RCC 7860 (cell line): ENCODE results near the gene REXO5.

Experiments
- DNase-seq: peaks from one replicate; pipeline ENCODE4 v3.0.0-alpha.2; 2015; ENCODE audit warnings: low spot score
- FAIRE-seq: peaks from 2 replicates; lab custom pipeline; 2012; peaks lifted over from hg19 to GRCh38; lab: Jason Lieb, UNC

The REXO5 gene

DNA sequence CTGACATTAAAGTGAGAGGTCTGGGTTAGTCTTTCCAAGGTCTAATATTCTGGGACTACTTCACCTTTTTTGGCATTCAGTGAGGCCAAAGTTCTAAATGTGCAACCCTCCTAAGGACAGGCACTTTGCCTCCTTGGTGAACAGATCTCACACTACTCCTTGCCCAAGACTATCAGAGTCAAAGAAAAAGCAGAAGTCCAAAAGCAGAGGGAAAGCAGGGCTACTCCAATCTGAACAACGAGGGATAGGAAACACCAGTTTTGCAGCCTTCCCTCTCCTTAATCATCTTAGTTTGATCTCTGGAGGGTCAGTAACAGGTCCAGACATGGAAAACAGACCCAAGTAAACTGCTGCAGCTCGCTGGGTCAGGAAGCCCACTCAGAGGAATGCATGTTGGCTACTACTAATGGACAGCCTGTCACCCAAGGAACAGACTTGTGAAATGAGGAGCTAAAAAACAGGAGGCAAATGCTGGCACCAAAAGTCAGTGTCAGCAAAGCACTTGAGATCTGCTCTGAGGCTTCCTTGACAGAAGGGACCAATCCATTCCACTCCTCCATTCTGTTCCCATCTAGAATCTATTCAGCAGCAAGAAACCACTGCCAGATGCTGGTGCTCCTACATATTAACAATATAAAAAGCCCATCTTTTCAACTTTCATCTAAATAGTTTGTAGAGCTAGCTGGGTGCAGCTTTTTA is 63.9 kb downstream of the REXO5 start:
- DNase-seq (no peak), FAIRE-seq (no peak)

- DNase-seq (no peak), FAIRE-seq (no peak)
Observed at GRCh38 chr16:20871258-20871657, 64.9 kb downstream of the REXO5 start.

DNA sequence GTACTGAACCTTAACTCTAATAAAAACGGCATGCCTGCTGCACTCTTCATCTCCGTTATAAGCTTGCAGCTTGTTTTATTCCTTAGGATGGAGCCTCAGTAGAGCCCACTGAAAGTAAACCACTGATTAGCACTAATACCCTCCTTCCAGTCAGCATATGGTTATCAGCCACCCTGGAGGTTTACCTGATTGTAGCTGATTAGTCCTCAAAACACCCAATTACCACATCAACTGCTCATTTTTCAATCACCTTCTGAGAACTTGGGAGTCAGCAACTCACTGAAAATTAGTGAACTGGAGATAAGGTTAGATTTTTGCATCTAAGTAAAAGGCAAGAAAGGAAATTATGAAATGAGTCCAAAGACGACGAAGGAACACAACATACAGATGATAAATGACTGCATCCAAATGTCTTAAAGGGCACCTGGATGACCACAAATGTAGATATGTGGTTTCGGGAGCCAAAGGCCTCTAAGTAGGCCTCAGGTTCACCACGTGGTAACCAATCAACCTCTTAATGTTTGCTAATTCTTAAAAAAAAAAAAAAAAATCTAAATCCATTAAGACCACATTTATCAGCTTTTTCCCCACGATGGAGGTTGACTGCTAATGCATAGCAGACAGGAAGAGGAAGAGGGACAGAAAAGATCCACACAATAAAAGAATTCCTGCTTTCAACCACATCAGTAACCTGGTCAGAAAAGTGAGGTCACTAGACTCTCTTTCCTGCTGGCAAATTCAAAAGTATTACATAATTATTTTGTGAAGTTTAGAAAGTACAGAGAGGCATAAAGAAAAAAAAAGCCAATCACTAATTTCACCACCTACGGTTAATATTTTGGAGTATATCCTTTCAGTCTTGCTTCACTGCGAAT is 65.9 kb downstream of the REXO5 start:
- FAIRE-seq = no peak

GRCh38 chr16:20873331-20873730 is 67.0 kb downstream of the REXO5 start:
- DNase-seq = no peak
- FAIRE-seq = no peak

More for the DNA sequence above, 65.9 kb downstream of the REXO5 start:
- DNase-seq = no peak

- DNase-seq (peak; percentile 54), FAIRE-seq (peak; percentile 38)
Observed at GRCh38 chr16:20874088-20874581, 67.8 kb downstream of the REXO5 start.

- FAIRE-seq = no peak
- no peak for DNase-seq
Observed at GRCh38 chr16:20875355-20875650, 69.0 kb downstream of the REXO5 start.

DNA sequence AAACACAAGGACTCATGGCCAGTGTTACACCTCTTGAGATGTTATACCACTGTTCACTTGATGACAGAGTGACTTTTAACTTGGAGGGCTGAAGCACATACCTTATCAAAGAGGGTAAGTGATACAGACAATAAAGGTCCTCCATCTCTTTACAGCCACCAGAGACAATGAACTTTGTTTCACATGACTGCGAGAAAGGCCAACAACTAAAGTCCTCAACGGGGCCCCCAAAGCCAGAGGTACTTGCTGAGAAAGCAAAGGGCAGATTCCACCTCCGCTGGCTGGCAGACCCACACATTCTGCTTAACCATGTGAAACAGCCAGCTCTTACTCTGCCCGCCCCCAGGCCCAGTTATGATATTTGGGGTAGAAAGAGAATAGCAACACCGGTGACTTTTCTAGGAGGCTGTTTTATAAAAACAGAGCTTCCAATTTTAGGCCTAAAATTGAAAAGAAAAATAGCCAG is 72.4 kb downstream of the REXO5 start:
- DNase-seq (peak; percentile 51), FAIRE-seq (no peak)

DNA sequence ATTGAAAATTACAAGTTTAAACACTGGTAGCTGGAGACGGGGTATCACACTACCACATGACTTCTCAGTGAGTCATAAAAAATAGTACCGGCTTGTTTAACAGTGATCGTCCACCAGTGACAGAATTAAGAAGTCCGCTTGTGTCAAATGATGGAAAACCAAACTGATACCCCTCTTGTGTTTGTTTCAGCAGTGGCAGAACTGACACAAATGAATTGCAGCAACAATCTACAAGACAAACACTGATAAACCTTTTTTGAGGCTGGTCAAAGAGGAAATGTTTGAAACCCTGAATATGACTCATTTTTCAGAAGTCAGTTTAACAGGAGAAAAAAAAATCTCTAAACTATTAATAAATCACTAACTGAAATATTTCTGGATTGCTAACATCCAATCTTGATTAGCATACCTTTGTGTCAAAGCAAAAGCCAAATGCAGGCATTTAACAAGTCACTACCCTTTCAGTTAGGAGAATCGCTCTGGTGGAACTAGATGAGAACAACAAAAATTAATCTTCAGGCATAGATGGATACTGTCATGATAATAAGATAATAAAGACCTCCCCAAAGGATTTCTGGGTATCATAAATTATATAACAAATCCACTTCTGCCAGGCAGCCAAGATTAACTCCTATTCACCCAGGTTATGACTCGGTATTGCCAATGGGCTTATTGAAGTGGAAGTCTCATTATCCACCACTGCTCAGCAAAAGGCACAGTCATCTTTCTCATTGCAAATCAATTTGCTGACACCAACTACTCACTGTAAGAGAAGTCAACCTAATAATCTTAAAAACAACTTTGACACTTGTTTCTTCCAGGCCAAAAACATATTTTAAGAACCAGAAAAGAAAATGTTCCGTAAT is 73.1 kb downstream of the REXO5 start:
- peak; percentile 62 for DNase-seq
- FAIRE-seq = peak; percentile 88

GRCh38 chr16:20880867-20881502 is 74.7 kb downstream of the REXO5 start:
- DNase-seq (peak; percentile 50), FAIRE-seq (peak; percentile 76)

DNA sequence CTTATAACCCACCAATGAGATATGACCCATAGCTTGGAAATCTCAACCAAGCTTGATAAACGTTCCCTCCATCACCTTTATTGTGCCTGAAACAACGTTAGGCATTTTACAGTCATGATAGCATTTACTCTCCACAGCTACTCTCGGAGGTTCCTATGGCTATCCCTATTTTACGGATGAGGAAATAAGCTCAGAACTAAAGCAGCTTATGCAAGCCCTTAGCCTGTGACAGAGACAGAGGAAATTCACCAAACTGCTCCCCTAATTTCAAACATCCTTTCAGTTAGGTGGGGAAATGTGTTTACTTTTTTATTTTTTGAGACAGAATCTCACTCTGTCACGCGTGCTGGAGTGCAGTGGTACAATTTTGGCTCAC is 75.2 kb downstream of the REXO5 start:
- no peak for FAIRE-seq
- no peak for DNase-seq

DNA sequence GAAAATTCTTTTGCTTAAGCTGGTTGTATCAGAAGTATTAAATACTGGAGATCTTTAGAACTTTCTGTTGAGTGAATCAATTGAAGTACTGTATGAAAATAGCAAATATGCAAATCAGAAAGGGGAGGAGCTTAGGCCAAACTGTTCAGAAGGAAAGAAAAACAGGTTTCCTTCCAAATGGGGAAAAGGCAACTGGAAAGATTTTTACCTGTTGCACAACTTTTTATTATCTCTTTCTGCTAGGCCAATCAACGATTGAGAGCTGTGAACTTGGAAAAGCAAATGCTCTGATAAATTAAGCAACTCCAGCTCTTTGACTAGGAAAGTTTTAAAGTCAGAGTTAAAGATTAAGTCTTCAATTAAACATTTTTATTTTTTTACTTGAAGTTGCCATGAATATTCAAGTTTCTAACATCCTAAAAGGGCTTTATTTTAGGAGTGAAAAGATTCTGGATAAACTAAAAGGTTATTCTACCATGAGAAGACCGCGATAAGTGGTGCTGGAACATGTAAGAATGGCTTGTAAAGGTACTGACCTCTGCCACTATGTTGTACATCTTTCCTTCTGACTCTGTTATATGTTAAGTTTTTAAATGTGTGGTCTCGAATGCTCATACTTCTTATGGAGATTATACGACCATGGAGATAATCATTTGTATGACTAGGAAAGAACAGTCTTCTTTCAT is 77.4 kb downstream of the REXO5 start:
- FAIRE-seq (no peak), DNase-seq (no peak)

DNA sequence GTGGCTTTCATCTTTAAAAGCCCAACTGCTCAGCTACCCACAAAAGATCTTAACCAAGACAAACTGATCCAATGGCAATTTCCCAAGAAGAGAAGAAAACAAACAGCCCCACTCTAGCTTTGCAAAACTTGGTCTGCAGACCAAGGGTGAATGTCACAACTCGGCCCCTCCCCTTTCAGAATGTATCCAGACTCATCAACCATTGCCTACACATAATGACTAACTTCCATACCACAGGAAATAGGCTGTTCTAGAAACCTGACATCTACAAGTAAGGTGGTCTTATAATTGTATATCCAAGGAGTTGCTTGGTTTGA is 77.9 kb downstream of the REXO5 start:
- FAIRE-seq (peak; percentile 44), DNase-seq (peak; percentile 5)

- DNase-seq (no peak), FAIRE-seq (no peak)
Observed at GRCh38 chr16:20886320-20886719, 80.0 kb downstream of the REXO5 start.

DNA sequence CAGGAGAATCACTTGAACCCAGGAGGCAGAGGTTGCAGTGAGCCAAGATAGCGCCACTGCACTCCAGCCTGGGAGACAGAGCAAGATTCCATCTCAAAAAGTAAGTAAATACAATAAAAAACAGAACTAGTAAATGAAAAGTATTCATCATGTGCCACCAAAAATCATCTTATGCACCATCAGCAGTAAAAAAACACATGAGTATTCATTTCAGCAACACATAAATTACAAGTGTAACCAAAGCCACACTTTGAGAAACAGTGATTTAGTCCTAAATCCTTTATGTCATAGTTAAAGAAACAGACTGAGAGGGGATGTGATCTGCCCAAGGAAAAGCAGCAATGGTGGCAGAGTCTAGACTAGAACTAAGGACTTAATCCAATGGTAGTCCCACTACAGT is 80.9 kb downstream of the REXO5 start:
- FAIRE-seq (no peak), DNase-seq (no peak)

GRCh38 chr16:20889625-20890275 is 83.4 kb downstream of the REXO5 start:
- FAIRE-seq = no peak
- DNase-seq = no peak

GRCh38 chr16:20894388-20894787 is 88.1 kb downstream of the REXO5 start:
- DNase-seq = no peak

GRCh38 chr16:20897253-20897897 is 91.0 kb downstream of the REXO5 start:
- FAIRE-seq = peak; percentile 25
- DNase-seq = peak; percentile 42

More at GRCh38 chr16:20894388-20894787, 88.1 kb downstream of the REXO5 start:
- FAIRE-seq = no peak

DNA sequence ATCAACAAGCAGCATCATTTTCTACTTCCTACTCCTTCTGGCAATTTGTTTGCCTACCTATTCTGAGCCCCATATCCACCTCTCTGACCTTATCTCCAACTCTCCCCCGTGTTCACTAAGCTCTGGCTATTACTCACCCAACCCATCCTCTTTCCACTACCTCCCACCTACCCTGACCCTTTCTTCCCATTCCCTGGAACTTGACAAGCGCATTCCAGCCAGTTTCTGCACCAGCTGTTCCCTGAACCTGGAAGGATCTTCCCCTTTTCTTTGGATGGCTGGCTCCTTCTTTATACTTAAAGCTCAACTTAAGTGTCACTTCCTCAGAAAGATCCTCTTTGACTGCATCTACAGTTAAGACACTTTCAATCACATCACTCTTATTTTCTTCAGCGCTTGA is 91.6 kb downstream of the REXO5 start:
- DNase-seq (peak; percentile 16), FAIRE-seq (no peak)

DNA sequence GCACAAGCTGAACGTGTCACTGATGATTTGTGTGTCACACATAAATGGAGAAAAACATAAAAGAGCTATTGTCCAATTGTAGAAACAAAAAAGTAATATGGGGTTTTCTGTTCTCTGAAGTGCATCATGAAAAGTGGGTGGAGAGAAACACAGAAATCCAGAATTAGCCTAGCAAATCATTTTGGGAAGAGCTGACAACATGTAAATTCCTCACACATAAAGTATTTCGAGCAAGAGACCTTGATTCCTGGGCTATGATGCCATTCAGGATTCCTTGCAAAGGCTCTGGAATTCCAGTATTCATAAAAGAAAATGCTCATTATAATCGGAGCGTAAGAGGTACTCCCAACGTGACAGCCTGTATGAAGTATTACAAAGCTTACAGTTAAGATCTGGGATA is 92.7 kb downstream of the REXO5 start:
- DNase-seq (peak; percentile 43), FAIRE-seq (no peak)
